SK-N-SH (cell line): ENCODE data around the gene ZCCHC2. TPM values are rescaled to one million over a fixed set of nuclear protein-coding genes. Genes with fewer than 3 reads are reported as not detected.

Source experiments
- CTCF ChIA-PET: fragments of 300-600, 350-600 bp; formaldehyde crosslinking; extraction: SDS; loops from one replicate; lab custom pipeline; 2021; lab: Yijun Ruan, JAX
- POLR2A ChIA-PET: fragments of 350-600 bp; sonication (Branson Sonifier 250); formaldehyde crosslinking; extraction: SDS; loops from one replicate; lab custom pipeline; 2020; ENCODE audit warnings: antibody characterized with exemption, inconsistent platforms; lab: Yijun Ruan, JAX
- DNase-seq: peaks from one replicate; pipeline ENCODE4 v3.0.0; 2012
- H2AFZ ChIP-seq: fragments of 200-600 bp; sonication (generic); 2 replicates; pipeline ENCODE4 v1.8.1; 2016; ENCODE audit warnings: antibody characterized with exemption, mild to moderate bottlenecking, low read depth
- H3F3A ChIP-seq: fragments of 200-600 bp; sonication (generic); replicated peaks from 2 replicates; pipeline ENCODE3; 2016; ENCODE audit warnings: antibody characterized with exemption, mild to moderate bottlenecking; ENCODE audit not compliant: insufficient read depth
- H3K27ac ChIP-seq, 2 experiments: fragments of 200-500 bp in 1 of 2; fragments of 200-600 bp in 1 of 2; sonication (Bioruptor generic) in 1 of 2; sonication (generic), shearing (Covaris generic) in 1 of 2; 2 replicates each; pipeline versions ENCODE4 v1.5.1 to v1.6.1; 2014 to 2016; ENCODE audit warnings: low read depth in 2 of 2, inconsistent platforms in 1 of 2, low read length in 1 of 2, mild to moderate bottlenecking in 1 of 2, mixed read lengths in 1 of 2
- H3K27me3 ChIP-seq: fragments of 200-600 bp; sonication (generic), shearing (Covaris generic); 2 replicates; pipeline ENCODE4 v1.6.1; 2016; ENCODE audit warnings: mixed run types; ENCODE audit not compliant: insufficient read depth
- H3K36me3 ChIP-seq, 2 experiments: fragments of 200-500 bp in 1 of 2; fragments of 200-600 bp in 1 of 2; sonication (Bioruptor generic) in 1 of 2; sonication (generic) in 1 of 2; replicated peaks in 1 of 2; 2 replicates each; pipeline versions ENCODE3 to v1.5.1; 2014 to 2016; ENCODE audit warnings: low read length in 1 of 2, mild to moderate bottlenecking in 1 of 2; ENCODE audit not compliant: insufficient read depth in 2 of 2, control insufficient read depth in 1 of 2
- H3K4me1 ChIP-seq, 2 experiments: fragments of 200-500 bp in 1 of 2; fragments of 200-600 bp in 1 of 2; sonication (Bioruptor generic) in 1 of 2; sonication (generic), shearing (Covaris generic) in 1 of 2; 2 replicates each; pipeline versions ENCODE4 v1.5.1 to v1.6.1; 2014 to 2016; ENCODE audit warnings: low read depth in 1 of 2, low read length in 1 of 2, mixed run types in 1 of 2; ENCODE audit not compliant: insufficient read depth in 2 of 2, control insufficient read depth in 1 of 2
- H3K4me2 ChIP-seq: fragments of 200-600 bp; sonication (generic), shearing (Covaris generic); 2 replicates; pipeline ENCODE4 v1.6.1; 2017; ENCODE audit warnings: mixed run types
- H3K4me3 ChIP-seq, 2 experiments: fragments of 200-500 bp in 1 of 2; fragments of 200-600 bp in 1 of 2; sonication (Bioruptor generic) in 1 of 2; sonication (generic), shearing (Covaris generic) in 1 of 2; 2 replicates each; pipeline versions ENCODE4 v1.5.1 to v1.8.1; 2014 to 2016; ENCODE audit warnings: low read depth in 2 of 2, inconsistent platforms in 1 of 2, low read length in 1 of 2, mild to moderate bottlenecking in 1 of 2, mixed read lengths in 1 of 2, moderate library complexity in 1 of 2
- H3K79me2 ChIP-seq: fragments of 200-600 bp; sonication (generic); 2 replicates; pipeline ENCODE4 v1.8.1; 2017; ENCODE audit warnings: mild to moderate bottlenecking; ENCODE audit not compliant: insufficient read depth
- H3K9ac ChIP-seq: fragments of 200-600 bp; sonication (generic); 2 replicates; pipeline ENCODE4 v1.6.1; 2017; ENCODE audit warnings: mixed run types
- H3K9me2 ChIP-seq: fragments of 200-600 bp; sonication (generic); 2 replicates; pipeline ENCODE4 v1.6.1; 2017; ENCODE audit warnings: mixed run types
- H3K9me3 ChIP-seq: fragments of 200-600 bp; sonication (generic); 2 replicates; pipeline ENCODE4 v1.6.1; 2017; ENCODE audit warnings: mixed run types, mild to moderate bottlenecking, moderate library complexity
- H4K20me1 ChIP-seq: fragments of 200-600 bp; sonication (generic); 2 replicates; pipeline ENCODE4 v1.6.1; 2017; ENCODE audit warnings: mild to moderate bottlenecking, mixed run types; ENCODE audit not compliant: insufficient read depth
- CTCF ChIP-seq: fragments of 200-600 bp; sonication (generic); IDR thresholded peaks from 2 replicates; pipeline ENCODE4 v1.6.1; 2017; ENCODE audit warnings: antibody characterized with exemption, mild to moderate bottlenecking, moderate library complexity
- EP300 ChIP-seq, 2 experiments: IDR thresholded peaks; 2 replicates each; pipeline versions ENCODE4 v1.4.0 to v1.6.1; 2012; ENCODE audit warnings: borderline replicate concordance in 1 of 2, low read depth in 1 of 2, low read length in 1 of 2
- FOSL2 ChIP-seq: IDR thresholded peaks from 2 replicates; pipeline ENCODE4 v1.4.0; 2012; ENCODE audit warnings: low read depth, mild to moderate bottlenecking, moderate library complexity, borderline replicate concordance
- FOXJ3 ChIP-seq: sonication (generic); formaldehyde crosslinking; IDR thresholded peaks from 2 replicates; pipeline ENCODE4 v1.5.1; 2020; ENCODE audit warnings: mild to moderate bottlenecking, missing genetic modification reagents
- GATA2 ChIP-seq: sonication (generic); formaldehyde crosslinking; IDR thresholded peaks from 2 replicates; pipeline ENCODE4 v1.5.0; 2020; ENCODE audit warnings: mild to moderate bottlenecking, missing genetic modification reagents
- JUND ChIP-seq: IDR thresholded peaks from 2 replicates; pipeline ENCODE4 v1.4.0; 2012
- MAX ChIP-seq: IDR thresholded peaks from 2 replicates; pipeline ENCODE4 v1.4.0; 2012; ENCODE audit warnings: low read depth
- MEF2A ChIP-seq: IDR thresholded peaks from 2 replicates; pipeline ENCODE4 v1.4.0; 2012; ENCODE audit warnings: low read depth, borderline replicate concordance
- MXI1 ChIP-seq: IDR thresholded peaks from 2 replicates; pipeline ENCODE4 v1.6.1; 2012; ENCODE audit warnings: mild to moderate bottlenecking, low read depth, low read length, improper control_type of control experiment
- NFIC ChIP-seq: IDR thresholded peaks from 2 replicates; pipeline ENCODE4 v1.4.0; 2012; ENCODE audit warnings: borderline replicate concordance
- NRF1 ChIP-seq: IDR thresholded peaks from 2 replicates; pipeline ENCODE4 v1.6.1; 2012; ENCODE audit warnings: low read depth, mild to moderate bottlenecking, low read length
- PBX3 ChIP-seq: IDR thresholded peaks from 2 replicates; pipeline ENCODE4; 2012
- RCOR1 ChIP-seq: fragments of 150-350 bp; IDR thresholded peaks from 2 replicates; pipeline ENCODE4 v1.6.1; 2017; ENCODE audit warnings: antibody characterized with exemption, low read length
- REST ChIP-seq: IDR thresholded peaks from 2 replicates; pipeline ENCODE4 v1.6.1; 2012; ENCODE audit warnings: mild to moderate bottlenecking, low read depth, low read length, moderate library complexity
- RXRA ChIP-seq: IDR thresholded peaks from 2 replicates; pipeline ENCODE4 v1.4.0; 2012; ENCODE audit warnings: low read depth, mild to moderate bottlenecking, borderline replicate concordance
- SIN3A ChIP-seq: IDR thresholded peaks from 2 replicates; pipeline ENCODE4 v1.6.1; 2012; ENCODE audit warnings: low read depth, mild to moderate bottlenecking, low read length, moderate library complexity, borderline replicate concordance
- SMC3 ChIP-seq: IDR thresholded peaks from 2 replicates; pipeline ENCODE4 v1.6.1; 2012; ENCODE audit warnings: low read depth, low read length, improper control_type of control experiment
- TAF1 ChIP-seq: IDR thresholded peaks from 2 replicates; pipeline ENCODE4 v1.6.1; 2012; ENCODE audit warnings: low read depth, mild to moderate bottlenecking, low read length, moderate library complexity, borderline replicate concordance
- TCF12 ChIP-seq: IDR thresholded peaks from 2 replicates; pipeline ENCODE4 v1.4.0; 2012
- TEAD4 ChIP-seq: IDR thresholded peaks from 2 replicates; pipeline ENCODE4 v1.4.0; 2012; ENCODE audit warnings: mild to moderate bottlenecking, borderline replicate concordance; ENCODE audit not compliant: insufficient read depth
- USF1 ChIP-seq: IDR thresholded peaks from 2 replicates; pipeline ENCODE4 v1.4.0; 2012; ENCODE audit warnings: low read depth, borderline replicate concordance
- USF2 ChIP-seq: fragments of 150-350 bp; IDR thresholded peaks from 2 replicates; pipeline ENCODE4 v1.6.1; 2017; ENCODE audit warnings: antibody characterized with exemption, low read length, low read depth, borderline replicate concordance
- YY1 ChIP-seq: IDR thresholded peaks from 2 replicates; pipeline ENCODE4 v1.4.0; 2012; ENCODE audit warnings: low read depth, mild to moderate bottlenecking
- whole genome bisulfite sequencing: methylation state at CpG from one replicate; pipeline ENCODE4 v1.1.6; 2017; ENCODE audit warnings: low lambda C conversion rate; 5-methylcytosine and 5-hydroxymethylcytosine counted together
- polyA plus RNA-seq, 3 experiments: library from polyadenylated mRNA; depleted of rRNA; stranded (reverse); fragments of >200 nt; gene quantifications; 2 replicates each; pipeline ENCODE4 v1.2.3, GENCODE V29; 2012

Gene ZCCHC2
- polyA plus RNA-seq, 1 of the 3 experiments (the other 2 are of a cell fraction), result 7.3 TPM

GRCh38 chr18:62486290-62486964 lies 36.4 kb upstream of the ZCCHC2 start:
- no peaks in the 10 kb centered on the region for H3K9me2 ChIP-seq
- H3K36me3 ChIP-seq, result no peaks in the 10 kb centered on the region
- H3K9me3 ChIP-seq, result no peaks in the 10 kb centered on the region
- H3K4me3 ChIP-seq, result no peak overlapping the region
- 73% methylated on average over 3 of the region's 4 CpGs for WGBS
- H3K4me2 ChIP-seq, result peak overlapping the region; percentile 33; the same call in 1 of the 2 replicates
- no peak overlapping the region for H3K27ac ChIP-seq
- no peaks in the 10 kb centered on the region for H4K20me1 ChIP-seq
- POLR2A ChIA-PET, result no interaction called here
- no peak overlapping the region for H2AFZ ChIP-seq
- no peak for DNase-seq
- H3K79me2 ChIP-seq, result no peaks in the 10 kb centered on the region
- H3K27me3 ChIP-seq, result no peaks in the 10 kb centered on the region
- H3K9ac ChIP-seq, result no peak overlapping the region
- CTCF ChIA-PET, result no interaction called here
- H3F3A ChIP-seq, result peaks cover 6% of the 10 kb centered on the region
- H3K4me1 ChIP-seq, result peaks cover 0 to 9% of the 10 kb centered on the region in 2 experiments; a peak in 2 of 4 replicates
- TF ChIP-seq YY1, result no peak; the same call in 1 of the 2 replicates
- TF ChIP-seq SIN3A, result no peak
- TF ChIP-seq USF2, result no peak
- TF ChIP-seq RXRA, result no peak
- TF ChIP-seq CTCF, result no peak
- TF ChIP-seq SMC3, result no peak
- TF ChIP-seq MEF2A, result no peak
- TF ChIP-seq GATA2 (CRISPR knock-in tag), result no peak
- peak; percentile 35 for TF ChIP-seq TCF12
- TF ChIP-seq MAX, result no peak
- no peak for TF ChIP-seq RCOR1
- TF ChIP-seq TEAD4, result no peak
- peak; percentile 76 for TF ChIP-seq NFIC
- TF ChIP-seq NRF1, result no peak
- TF ChIP-seq TAF1, result no peak
- TF ChIP-seq JUND, result peak; percentile 37; the same call in 1 of the 2 replicates
- no peak for TF ChIP-seq MXI1
- no peak for TF ChIP-seq PBX3
- TF ChIP-seq USF1, result no peak
- TF ChIP-seq EP300 (IDR thresholded peaks at IDR 0.05; ENCODE audit: borderline replicate concordance in 1 of 2, low read depth in 1 of 2, low read length in 1 of 2), result no peak
- TF ChIP-seq REST, result no peak
- TF ChIP-seq FOXJ3 (CRISPR knock-in tag), result no peak
- peak; percentile 44; the same call in 1 of the 2 replicates for TF ChIP-seq FOSL2
